IMR-90 (cell line): Measurements from ENCODE around the gene ZFAND6. TPM values are rescaled to one million over a fixed set of nuclear protein-coding genes. Genes with fewer than 3 reads are reported as not detected.

Experiments
- ATAC-seq: fragments of 200-7000 bp; cut with Tn5 transposase; 2 replicates; pipeline ENCODE4 v1.9.1; 2020; ENCODE audit warnings: low read depth, mild to moderate bottlenecking, moderate library complexity
- BruUV-seq: library from RNA; stranded (reverse); fragments of 400-500 nt; replicated peaks from 2 replicates; lab custom pipeline; 2021; lab: Mats Ljungman, UMichigan
- CTCF ChIA-PET: fragments of 300-600 bp; formaldehyde crosslinking; extraction: SDS; loops from one replicate; lab custom pipeline; 2021; ENCODE audit warnings: antibody characterized with exemption; lab: Yijun Ruan, JAX
- POLR2A ChIA-PET: fragments of 300-600 bp; sonication (Branson Sonifier 250); formaldehyde crosslinking; loops from one replicate; lab custom pipeline; 2022; ENCODE audit warnings: antibody characterized with exemption; ENCODE audit not compliant: unreplicated experiment; lab: Charles Lee
- DNase-seq: peaks from one replicate; pipeline ENCODE4 v3.0.0; 2013
- H2AFZ ChIP-seq: replicated peaks from 2 replicates; pipeline ENCODE3; 2013; ENCODE audit warnings: low read length, mild to moderate bottlenecking; ENCODE audit not compliant: poor library complexity
- H2AK5ac ChIP-seq: 2 replicates; pipeline ENCODE4 v1.6.1; 2013; ENCODE audit warnings: low read depth, low read length, inconsistent platforms
- H2AK9ac ChIP-seq: replicated peaks from 2 replicates; pipeline ENCODE3; 2013; ENCODE audit warnings: mild to moderate bottlenecking, low read depth, low read length, moderate library complexity; ENCODE audit not compliant: poor library complexity
- H2BK120ac ChIP-seq: 2 replicates; pipeline ENCODE4 v1.6.1; 2013; ENCODE audit warnings: low read depth, low read length, inconsistent platforms
- H2BK15ac ChIP-seq: 3 replicates; pipeline ENCODE4 v1.6.1; 2013; ENCODE audit warnings: low read depth, low read length, inconsistent platforms
- H2BK20ac ChIP-seq: 2 replicates; pipeline ENCODE4 v1.6.1; 2013; ENCODE audit warnings: low read depth, mild to moderate bottlenecking, inconsistent platforms, low read length, moderate library complexity
- H2BK5ac ChIP-seq: 2 replicates; pipeline ENCODE4 v1.6.1; 2013; ENCODE audit warnings: mild to moderate bottlenecking, low read depth, low read length, inconsistent platforms; ENCODE audit not compliant: poor library complexity, severe bottlenecking
- H3K14ac ChIP-seq: replicated peaks from 2 replicates; pipeline ENCODE4 v1.6.1; 2013; ENCODE audit warnings: low read depth, low read length, inconsistent platforms
- H3K18ac ChIP-seq: 2 replicates; pipeline ENCODE4 v1.6.1; 2013; ENCODE audit warnings: low read depth, low read length, control low read depth
- H3K23ac ChIP-seq: 2 replicates; pipeline ENCODE4 v1.6.1; 2013; ENCODE audit warnings: low read depth, low read length, inconsistent platforms
- H3K27ac ChIP-seq: 2 replicates; pipeline ENCODE4 v1.5.1; 2013; ENCODE audit warnings: mild to moderate bottlenecking, control low read depth, low read length; ENCODE audit not compliant: insufficient read depth
- H3K27me3 ChIP-seq: 2 replicates; pipeline ENCODE4 v1.6.1; 2013; ENCODE audit warnings: low read length; ENCODE audit not compliant: control insufficient read depth, insufficient read depth
- H3K36me3 ChIP-seq: 2 replicates; pipeline ENCODE4 v1.6.1; 2013; ENCODE audit warnings: low read length, mixed read lengths; ENCODE audit not compliant: control insufficient read depth, insufficient read depth
- H3K4ac ChIP-seq: 2 replicates; pipeline ENCODE4 v1.6.1; 2013; ENCODE audit warnings: low read depth, low read length, inconsistent platforms
- H3K4me1 ChIP-seq: 2 replicates; pipeline ENCODE4 v1.6.1; 2013; ENCODE audit warnings: low read length, mixed read lengths; ENCODE audit not compliant: control insufficient read depth, insufficient read depth
- H3K4me2 ChIP-seq: 2 replicates; pipeline ENCODE4 v1.6.1; 2013; ENCODE audit warnings: low read depth, mild to moderate bottlenecking, control low read depth, low read length, moderate library complexity
- H3K4me3 ChIP-seq: 2 replicates; pipeline ENCODE4 v1.5.1; 2013; ENCODE audit warnings: low read depth, mild to moderate bottlenecking, control low read depth, low read length, moderate library complexity; ENCODE audit not compliant: insufficient read depth
- H3K56ac ChIP-seq: 2 replicates; pipeline ENCODE4 v1.6.1; 2013; ENCODE audit warnings: low read length, inconsistent platforms; ENCODE audit not compliant: insufficient read depth; ENCODE audit errors: extremely low read depth
- H3K79me1 ChIP-seq, 2 experiments: 2 replicates each; pipeline ENCODE4 v1.6.1; 2013; ENCODE audit warnings: low read length in 2 of 2, inconsistent platforms in 1 of 2, low read depth in 1 of 2
- H3K9ac ChIP-seq: 2 replicates; pipeline ENCODE4 v1.6.1; 2013; ENCODE audit warnings: low read depth, low read length, control low read depth
- H3K9me1 ChIP-seq: 2 replicates; pipeline ENCODE4 v1.6.1; 2013; ENCODE audit warnings: low read length, inconsistent platforms; ENCODE audit not compliant: insufficient read depth
- H3K9me3 ChIP-seq: 2 replicates; pipeline ENCODE4 v1.6.1; 2013; ENCODE audit warnings: low read length; ENCODE audit not compliant: control insufficient read depth, insufficient read depth
- H4K20me1 ChIP-seq: 2 replicates; pipeline ENCODE4 v1.6.1; 2013; ENCODE audit warnings: low read length, inconsistent platforms; ENCODE audit not compliant: insufficient read depth
- H4K5ac ChIP-seq: 2 replicates; pipeline ENCODE4 v1.6.1; 2013; ENCODE audit warnings: mild to moderate bottlenecking, low read depth, low read length, control low read depth
- H4K8ac ChIP-seq, 2 experiments: 2 replicates each; pipeline ENCODE4 v1.6.1; 2013; ENCODE audit warnings: low read depth in 2 of 2, low read length in 2 of 2, control low read depth in 1 of 2, inconsistent platforms in 1 of 2
- H4K91ac ChIP-seq: 2 replicates; pipeline ENCODE4 v1.6.1; 2013; ENCODE audit warnings: low read depth, low read length, inconsistent platforms; ENCODE audit not compliant: insufficient read depth
- CTCF ChIP-seq: conservative IDR thresholded peaks from 2 replicates; pipeline ENCODE4 v1.5.1; 2012; ENCODE audit warnings: mild to moderate bottlenecking, low read depth, low read length, improper control_type of control experiment
- ELK1 ChIP-seq: fragments of 150-350 bp; IDR thresholded peaks from 2 replicates; pipeline ENCODE4 v1.6.1; 2016; ENCODE audit warnings: low read depth, mild to moderate bottlenecking, low read length, moderate library complexity, borderline replicate concordance
- FOS ChIP-seq: fragments of 150-350 bp; IDR thresholded peaks from 2 replicates; pipeline ENCODE4 v1.6.1; 2016; ENCODE audit warnings: low read depth, low read length
- MXI1 ChIP-seq: IDR thresholded peaks from 2 replicates; pipeline ENCODE4 v1.6.1; 2012; ENCODE audit warnings: low read depth, mild to moderate bottlenecking, low read length, moderate library complexity, borderline replicate concordance
- POLR2A ChIP-seq: IDR thresholded peaks from 2 replicates; pipeline ENCODE4 v1.6.1; 2012; ENCODE audit warnings: mild to moderate bottlenecking, low read depth, low read length
- RAD21 ChIP-seq: IDR thresholded peaks from 2 replicates; pipeline ENCODE4 v1.6.1; 2012; ENCODE audit warnings: low read length, improper control_type of control experiment
- RCOR1 ChIP-seq: IDR thresholded peaks from 2 replicates; pipeline ENCODE4 v1.6.1; 2012; ENCODE audit warnings: mild to moderate bottlenecking, low read length, improper control_type of control experiment; ENCODE audit not compliant: insufficient replicate concordance
- SMC3 ChIP-seq: fragments of 150-350 bp; IDR thresholded peaks from 2 replicates; pipeline ENCODE4 v1.6.1; 2016; ENCODE audit warnings: low read depth, mild to moderate bottlenecking, antibody characterized with exemption, low read length, moderate library complexity
- WGBS, 2 experiments: methylation state at CpG; one replicate each; pipeline versions ENCODE4 v1.1.5 to v1.1.7; 2013; ENCODE audit warnings: missing lambda C conversion rate in 2 of 2; ENCODE audit not compliant: insufficient read length in 1 of 2; ENCODE audit errors: extremely low coverage in 2 of 2; 5-methylcytosine and 5-hydroxymethylcytosine counted together
- dilution Hi-C: fragments of 300-500 bp; cut with HindIII; formaldehyde crosslinking; loops from one replicate; pipeline ENCODE4 v1.14.3; 2018; ENCODE audit warnings: low sequenced_read_pairs; ENCODE audit not compliant: unreplicated experiment
- in situ Hi-C: fragments of 300-500 bp; cut with MboI; formaldehyde crosslinking; loops from 3 replicates; pipeline ENCODE4 v1.14.3; 2019; ENCODE audit warnings: low sequenced_read_pairs, inconsistent platforms, mixed read lengths
- intact Hi-C: fragments of 100-400 bp; cut with micrococcal nuclease; formaldehyde crosslinking; loops from 2 replicates; pipeline ENCODE4 v1.10.0; 2022
- polyA plus RNA-seq, 3 experiments: library from polyadenylated mRNA; depleted of rRNA; stranded (reverse); fragments of >200 nt; gene quantifications; 2 replicates each; pipeline ENCODE4 v1.2.3, GENCODE V29; 2012; ENCODE audit warnings: low replicate concordance in 1 of 3
- total RNA-seq: library from RNA; depleted of rRNA; stranded (reverse); fragments of >200 nt; gene quantifications from 2 replicates; pipeline ENCODE4 v1.2.3, GENCODE V29; 2012

Gene ZFAND6
- total and polyA plus RNA-seq, 2 of the 4 experiments (the other 2 are of a cell fraction) = 77.5 to 96.4 TPM

DNA sequence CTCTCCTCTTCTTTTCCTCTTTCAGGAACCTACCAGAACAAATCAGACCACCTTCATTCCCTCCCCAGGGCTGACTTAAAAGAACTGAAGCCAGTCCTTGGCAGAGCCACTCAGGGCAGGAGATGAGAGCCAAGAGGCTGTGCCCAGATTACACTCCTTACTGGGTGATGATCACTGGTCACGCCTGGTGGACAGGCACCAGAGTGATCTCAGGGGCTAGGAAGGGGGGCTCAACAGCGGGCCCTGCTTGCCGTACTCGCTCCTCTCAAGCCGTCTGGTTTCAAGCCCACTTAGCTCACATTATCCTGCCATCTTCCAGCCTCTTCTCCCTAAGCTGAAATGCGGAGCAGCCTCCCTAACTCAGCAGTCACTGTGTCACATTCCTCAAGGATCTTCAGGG is 91.7 kb downstream of the ZFAND6 start:
- 74% methylated on average over 6 of the region's 6 CpGs; no CpG with 5 or more reads in 1 of the 2 experiments for WGBS, 2 experiments
- no peak overlapping the region for H4K8ac ChIP-seq
- H3K36me3 ChIP-seq = no peaks in the 10 kb centered on the region
- CTCF ChIA-PET = no interaction called here
- no peak overlapping the region for H3K4me3 ChIP-seq
- BruUV-seq = no TSS peak
- H3K9me3 ChIP-seq = no peaks in the 10 kb centered on the region
- no peak overlapping the region for H3K14ac ChIP-seq
- H2BK20ac ChIP-seq = no peak overlapping the region
- H3K27ac ChIP-seq = no peak overlapping the region
- H2AK5ac ChIP-seq = no peak overlapping the region
- peaks cover 8% of the 10 kb centered on the region for H3K9me1 ChIP-seq
- ATAC-seq (no peak), DNase-seq (no peak)
- H4K20me1 ChIP-seq = no peaks in the 10 kb centered on the region
- H3K18ac ChIP-seq = no peak overlapping the region
- peaks cover 17 to 27% of the 10 kb centered on the region in 2 experiments for H3K79me1 ChIP-seq
- no peak overlapping the region for H3K23ac ChIP-seq
- in situ Hi-C loops (no loop called here), dilution Hi-C loops (no loop called here), intact Hi-C loops (no loop called here)
- POLR2A ChIA-PET = no interaction called here
- no peak overlapping the region for H2BK5ac ChIP-seq
- H4K91ac ChIP-seq = no peak overlapping the region
- TF ChIP-seq ELK1 (no peak), MXI1 (no peak), SMC3 (no peak), RCOR1 (no peak), POLR2A (no peak), CTCF (no peak), RAD21 (no peak), FOS (no peak)
- H3K4ac ChIP-seq = no peak overlapping the region
- H2AFZ ChIP-seq = no peak overlapping the region
- no peaks in the 10 kb centered on the region for H3K27me3 ChIP-seq
- no peak overlapping the region for H2BK120ac ChIP-seq
- peak overlapping the region; percentile 20 for H2AK9ac ChIP-seq
- no peak overlapping the region for H3K9ac ChIP-seq
- no peak overlapping the region for H2BK15ac ChIP-seq
- H3K4me1 ChIP-seq = peaks cover 8% of the 10 kb centered on the region
- H3K4me2 ChIP-seq = no peak overlapping the region
- H4K5ac ChIP-seq = no peak overlapping the region
- no peak overlapping the region for H3K56ac ChIP-seq
